NCI-H510A treated with DMSO at 0.1 percent for 48 hours (cell line): ENCODE data around the gene ANKRD61.
"Not testable (repeated sequence)": the region's sequence is repeated elsewhere in the genome, so short reads cannot be mapped to it uniquely, and the experiment has no call there.

Experiments used
- DNase-seq: peaks from one replicate; lab custom pipeline; 2025; lab: John Stamatoyannopoulos, UW

The ANKRD61 gene

GRCh38 chr7:6031567-6031966 is 391 bp downstream of the ANKRD61 start:
- no peak for DNase-seq

DNA sequence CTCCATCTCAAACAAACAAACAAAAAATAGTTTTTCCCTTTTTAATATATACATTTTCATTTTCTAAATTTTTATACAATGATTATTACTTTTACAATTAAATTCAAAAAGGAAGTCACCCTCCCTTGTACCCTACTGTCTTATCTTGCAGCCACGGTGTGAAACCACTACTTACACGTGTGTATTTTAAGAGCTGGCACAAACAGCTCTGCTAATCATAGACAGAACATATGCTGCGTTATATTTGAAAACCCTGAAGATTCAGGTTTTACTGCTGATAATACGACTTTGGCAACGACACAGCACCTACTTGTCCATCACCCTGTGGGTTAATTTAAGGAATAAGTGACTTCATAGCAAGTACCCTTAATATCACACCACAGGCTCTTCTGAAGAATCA is 991 bp downstream of the ANKRD61 start:
- DNase-seq = no peak

GRCh38 chr7:6032641-6033040 is 1.5 kb downstream of the ANKRD61 start:
- no peak for DNase-seq

DNA sequence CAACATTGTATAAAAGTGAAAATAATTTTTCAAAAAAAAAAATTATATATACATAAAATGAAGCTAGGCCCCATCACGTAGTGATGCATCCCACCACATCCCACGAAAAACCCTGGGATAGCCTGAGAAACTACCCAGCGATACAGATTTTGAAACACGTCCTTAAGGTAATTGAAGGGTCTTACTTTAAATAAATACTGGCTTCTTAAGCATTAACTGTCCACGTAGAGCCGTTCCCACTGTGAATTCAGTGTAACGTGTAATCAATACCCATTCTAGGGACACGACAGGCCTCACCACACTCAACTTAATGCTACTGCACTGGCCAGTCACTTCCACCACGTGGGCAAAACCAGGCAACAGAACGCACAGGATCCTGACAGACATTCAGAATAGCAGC is 4.0 kb downstream of the ANKRD61 start:
- no peak for DNase-seq

DNA sequence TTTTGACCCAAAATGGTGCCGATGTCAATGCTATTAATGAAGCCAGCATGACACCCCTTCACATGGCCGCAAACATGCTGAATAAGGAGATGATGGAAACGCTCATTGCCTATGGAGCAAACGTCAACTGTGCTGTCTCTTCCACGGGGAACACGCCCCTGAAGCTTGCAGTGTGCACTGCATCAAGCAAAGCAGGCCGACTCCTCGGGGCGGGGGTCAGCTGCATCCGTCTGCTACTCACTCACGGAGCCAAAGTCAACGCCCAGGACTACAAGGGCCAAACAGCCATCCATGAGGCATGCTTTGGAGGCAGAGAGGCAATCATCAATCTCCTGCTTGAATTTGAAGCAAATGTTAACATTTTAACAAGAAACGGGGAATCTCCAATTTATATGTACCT is 4.5 kb downstream of the ANKRD61 start:
- DNase-seq = no peak

DNA sequence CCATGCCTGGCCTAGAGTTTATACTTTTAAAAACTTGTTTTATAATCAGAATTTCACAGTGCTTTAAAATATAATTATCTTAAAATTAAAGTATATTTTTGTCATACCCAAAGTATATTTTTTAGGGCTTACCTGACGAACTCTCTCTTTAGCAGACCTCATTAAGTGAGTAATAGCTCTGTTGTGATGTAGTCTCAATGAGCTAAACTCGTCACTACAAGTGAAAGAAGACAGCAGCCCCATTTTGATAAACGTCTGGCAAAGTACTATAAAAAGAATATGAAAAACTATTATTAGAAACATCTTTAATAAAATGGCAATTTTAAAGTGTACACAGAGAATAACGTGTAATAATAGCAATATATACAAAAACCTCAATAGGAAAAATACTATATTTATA is 18.6 kb downstream of the ANKRD61 start:
- DNase-seq = no peak

GRCh38 chr7:6051185-6051584 is 20.0 kb downstream of the ANKRD61 start:
- DNase-seq = not testable (repeated sequence)

DNA sequence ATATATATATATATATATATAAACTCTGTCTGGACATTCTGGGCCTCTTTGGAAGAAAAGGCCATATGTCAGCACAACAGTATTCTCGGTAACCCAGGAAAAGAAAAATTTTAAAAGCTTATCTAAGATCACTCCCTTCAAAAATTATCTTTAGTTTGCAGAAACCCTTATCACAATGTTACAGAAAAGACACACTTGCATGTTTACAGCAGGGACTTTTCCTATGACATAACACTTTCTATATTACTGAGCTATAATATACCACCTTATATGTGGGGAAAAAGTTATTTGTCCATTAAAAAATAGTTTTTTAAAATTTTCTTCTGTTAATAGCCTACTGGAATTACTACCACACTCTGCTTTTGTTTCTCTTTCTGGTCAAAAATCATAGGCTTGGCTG is 25.4 kb downstream of the ANKRD61 start:
- no peak for DNase-seq

GRCh38 chr7:6057316-6058129 is 26.3 kb downstream of the ANKRD61 start:
- DNase-seq = no peak

- not testable (repeated sequence) for DNase-seq
Measured at GRCh38 chr7:6059941-6060340, 28.8 kb downstream of the ANKRD61 start.

- DNase-seq = no peak
Measured at GRCh38 chr7:6071406-6071805, 40.2 kb downstream of the ANKRD61 start.

DNA sequence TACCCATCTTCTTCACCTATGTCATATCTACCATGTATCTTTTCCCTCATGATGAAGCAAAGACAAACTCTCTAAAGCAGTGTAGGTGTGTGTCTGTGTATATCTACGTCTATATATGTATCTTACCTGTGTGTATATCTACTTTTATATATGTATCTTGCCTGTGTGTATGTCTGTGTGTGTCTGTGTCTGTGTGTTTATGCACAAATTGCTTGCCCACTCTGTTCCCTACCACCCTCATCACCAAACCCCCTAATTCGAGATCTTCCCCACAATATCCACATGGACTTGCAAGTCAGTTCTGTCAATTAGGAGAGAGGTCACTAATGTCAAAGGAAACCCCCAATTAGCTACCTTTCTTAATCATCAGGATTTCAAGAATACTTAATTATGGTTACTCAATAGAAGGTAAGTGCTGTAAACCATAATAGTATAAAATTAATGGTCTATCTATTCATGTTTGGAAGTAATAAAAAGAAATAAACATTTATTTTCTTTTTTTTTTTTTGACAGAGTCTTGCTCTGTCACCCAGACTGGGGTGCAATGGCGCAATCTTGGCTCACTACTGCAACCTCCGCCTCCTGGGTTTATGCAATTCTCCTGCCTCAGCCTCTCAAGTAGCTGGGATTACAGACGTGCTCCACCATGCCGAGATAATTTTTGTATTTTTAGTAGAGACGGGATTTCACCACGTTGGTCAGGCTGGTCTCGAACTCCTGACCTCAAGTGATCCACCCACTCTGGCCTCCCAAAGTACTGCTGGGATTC is 43.6 kb downstream of the ANKRD61 start:
- no peak for DNase-seq

DNA sequence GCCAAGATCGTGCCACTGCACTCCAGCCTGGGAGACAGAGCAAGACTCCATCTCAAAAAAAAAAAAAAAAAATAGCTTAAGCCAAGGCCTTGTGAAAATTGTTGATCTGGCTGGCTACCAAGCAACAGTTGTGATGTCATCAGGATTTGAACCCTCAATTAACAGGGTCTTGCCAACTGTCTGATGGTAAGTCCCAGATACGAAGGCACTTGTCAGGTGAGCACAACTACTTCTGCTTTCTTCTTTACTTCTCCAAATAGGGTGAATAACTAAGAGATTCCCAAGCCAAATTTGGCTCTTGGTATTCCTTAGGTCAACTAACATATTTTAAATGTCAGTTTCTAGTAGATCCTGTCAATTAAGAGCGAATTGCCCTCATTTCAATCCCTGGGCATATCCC is 47.4 kb downstream of the ANKRD61 start:
- DNase-seq = no peak

- DNase-seq = not testable (repeated sequence)
Measured at GRCh38 chr7:6083047-6083446, 51.9 kb downstream of the ANKRD61 start.
